Cardiac fibroblast (primary cell): ENCODE measurements around the gene SELENOK.

ENCODE experiments used
- DNase-seq, 2 donors: peaks; one replicate each; pipeline versions ENCODE4 v3.0.0 to v3.0.0-alpha.2; 2010; ENCODE audit warnings: low read depth in 2 of 2
- H3K4me3 ChIP-seq, 2 donors: replicated peaks in 1 of 2; 1 replicate in 1 of 2; 2 replicates in 1 of 2; pipeline ENCODE4 v1.5.1; 2011; ENCODE audit warnings: low read depth in 2 of 2, low read length in 2 of 2, mild to moderate bottlenecking in 2 of 2, moderate library complexity in 1 of 2
- TF ChIP-seq, protein P1 (sequence below): IDR thresholded peaks from one replicate; pipeline ENCODE4 v1.5.1; 2011; ENCODE audit warnings: low read depth, mild to moderate bottlenecking, low read length, inconsistent platforms

SELENOK gene

GRCh38 chr3:53902067-53902466 is 10.4 kb upstream of the SELENOK start:
- TF ChIP-seq, protein P1, sequence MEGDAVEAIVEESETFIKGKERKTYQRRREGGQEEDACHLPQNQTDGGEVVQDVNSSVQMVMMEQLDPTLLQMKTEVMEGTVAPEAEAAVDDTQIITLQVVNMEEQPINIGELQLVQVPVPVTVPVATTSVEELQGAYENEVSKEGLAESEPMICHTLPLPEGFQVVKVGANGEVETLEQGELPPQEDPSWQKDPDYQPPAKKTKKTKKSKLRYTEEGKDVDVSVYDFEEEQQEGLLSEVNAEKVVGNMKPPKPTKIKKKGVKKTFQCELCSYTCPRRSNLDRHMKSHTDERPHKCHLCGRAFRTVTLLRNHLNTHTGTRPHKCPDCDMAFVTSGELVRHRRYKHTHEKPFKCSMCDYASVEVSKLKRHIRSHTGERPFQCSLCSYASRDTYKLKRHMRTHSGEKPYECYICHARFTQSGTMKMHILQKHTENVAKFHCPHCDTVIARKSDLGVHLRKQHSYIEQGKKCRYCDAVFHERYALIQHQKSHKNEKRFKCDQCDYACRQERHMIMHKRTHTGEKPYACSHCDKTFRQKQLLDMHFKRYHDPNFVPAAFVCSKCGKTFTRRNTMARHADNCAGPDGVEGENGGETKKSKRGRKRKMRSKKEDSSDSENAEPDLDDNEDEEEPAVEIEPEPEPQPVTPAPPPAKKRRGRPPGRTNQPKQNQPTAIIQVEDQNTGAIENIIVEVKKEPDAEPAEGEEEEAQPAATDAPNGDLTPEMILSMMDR: no peak
- no peak overlapping the region for H3K4me3 ChIP-seq
- DNase-seq: no peak

GRCh38 chr3:53900666-53901331 is 9.1 kb upstream of the SELENOK start:
- H3K4me3 ChIP-seq: no peak overlapping the region
- no peak for DNase-seq

DNA sequence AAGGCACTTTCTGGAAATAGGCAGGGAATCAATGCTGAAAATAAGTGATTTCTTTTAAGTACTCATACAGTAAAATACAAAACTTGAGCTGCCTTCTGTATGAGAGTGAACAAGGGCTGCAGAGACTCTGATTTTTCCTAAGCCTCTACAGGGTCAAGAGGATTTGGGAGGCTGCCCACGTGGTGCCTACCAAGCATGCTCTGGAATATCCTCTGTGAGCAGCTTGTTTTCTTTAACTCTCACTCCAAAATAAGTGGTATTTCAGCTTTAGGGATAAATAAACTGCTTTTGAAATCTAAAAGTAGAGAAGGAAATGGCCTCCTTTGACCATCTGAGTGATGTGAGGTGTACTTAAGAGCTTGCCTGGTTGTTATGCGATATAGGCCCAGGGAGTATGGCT is 8.1 kb upstream of the SELENOK start:
- no peak for DNase-seq
- TF ChIP-seq, protein P1: no peak

More at GRCh38 chr3:53900666-53901331, 9.1 kb upstream of the SELENOK start:
- TF ChIP-seq, protein P1: no peak

GRCh38 chr3:53892286-53892637 is 603 bp upstream of the SELENOK start:
- no peak for DNase-seq
- H3K4me3 ChIP-seq: peak overlapping the region; percentile 92 to 96
- TF ChIP-seq, protein P1: no peak

More for the DNA sequence above, 8.1 kb upstream of the SELENOK start:
- no peak overlapping the region for H3K4me3 ChIP-seq

DNA sequence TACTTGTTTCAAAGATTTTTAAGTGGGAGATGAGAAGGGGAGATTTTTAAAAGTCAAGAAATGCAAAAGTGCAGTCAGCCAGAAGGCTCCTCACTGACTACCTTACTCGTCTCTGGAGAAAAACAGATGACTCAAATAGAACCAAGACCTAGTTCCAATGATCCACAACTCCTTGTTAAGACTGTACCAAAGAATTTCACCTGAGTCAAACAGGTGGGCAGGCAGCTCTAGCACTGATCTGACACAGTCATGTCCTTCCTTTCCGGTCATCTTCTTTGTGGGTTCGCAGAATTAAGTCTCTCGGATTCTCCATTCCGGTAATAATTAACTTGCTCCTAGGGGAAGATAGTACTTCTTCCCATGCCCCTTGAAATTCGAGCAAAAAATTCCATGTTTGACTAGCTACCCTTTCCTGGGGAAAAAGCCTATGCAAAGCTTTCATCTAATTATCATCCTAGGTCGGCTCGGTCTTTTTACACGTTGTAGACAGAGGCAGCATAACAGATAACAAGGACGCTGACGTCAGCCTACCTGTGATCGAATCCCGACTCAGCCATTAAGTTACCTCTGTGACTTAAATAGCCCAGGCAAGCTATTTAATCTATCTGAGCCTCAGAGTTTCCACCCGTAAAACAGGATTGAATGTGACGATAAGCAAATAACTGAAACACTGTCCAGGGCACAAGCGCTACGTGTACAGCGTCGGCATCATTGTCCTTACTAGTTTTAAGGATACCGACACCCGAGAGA is 758 bp downstream of the SELENOK start:
- TF ChIP-seq, protein P1: no peak
- DNase-seq: peak; percentile 29 to 41
- H3K4me3 ChIP-seq: peak overlapping the region; percentile 92 to 96

GRCh38 chr3:53888232-53888631 is 3.4 kb downstream of the SELENOK start:
- no peak overlapping the region for H3K4me3 ChIP-seq
- TF ChIP-seq, protein P1: no peak
- no peak for DNase-seq
